Measurements from ENCODE around the gene MFSD11. TPM values are rescaled to one million over a fixed set of nuclear protein-coding genes. Genes with fewer than 3 reads are reported as not detected.

The MFSD11 gene
- total and polyA plus RNA-seq, 2 of the 8 experiments (the other 6 are each of a cell fraction or from before 2014, with no cell fraction given), result 17.7 to 19.8 TPM

- TF ChIP-seq, protein P1, sequence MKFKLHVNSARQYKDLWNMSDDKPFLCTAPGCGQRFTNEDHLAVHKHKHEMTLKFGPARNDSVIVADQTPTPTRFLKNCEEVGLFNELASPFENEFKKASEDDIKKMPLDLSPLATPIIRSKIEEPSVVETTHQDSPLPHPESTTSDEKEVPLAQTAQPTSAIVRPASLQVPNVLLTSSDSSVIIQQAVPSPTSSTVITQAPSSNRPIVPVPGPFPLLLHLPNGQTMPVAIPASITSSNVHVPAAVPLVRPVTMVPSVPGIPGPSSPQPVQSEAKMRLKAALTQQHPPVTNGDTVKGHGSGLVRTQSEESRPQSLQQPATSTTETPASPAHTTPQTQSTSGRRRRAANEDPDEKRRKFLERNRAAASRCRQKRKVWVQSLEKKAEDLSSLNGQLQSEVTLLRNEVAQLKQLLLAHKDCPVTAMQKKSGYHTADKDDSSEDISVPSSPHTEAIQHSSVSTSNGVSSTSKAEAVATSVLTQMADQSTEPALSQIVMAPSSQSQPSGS (IDR thresholded peaks at IDR 0.05; ENCODE audit: low read length), result no peak
- TF ChIP-seq JUND (IDR thresholded peaks at IDR 0.05; ENCODE audit: low read length) (no peak), SP4 (IDR thresholded peaks at IDR 0.05; ENCODE audit: low read length) (no peak), CEBPB (IDR thresholded peaks at IDR 0.05; ENCODE audit: low read depth, low read length) (no peak), EP300 (IDR thresholded peaks at IDR 0.05; ENCODE audit: borderline replicate concordance in 1 of 2, low read depth in 2 of 2, low read length in 2 of 2) (no peak), RFX5 (IDR thresholded peaks at IDR 0.05; ENCODE audit: borderline replicate concordance, low read depth, low read length) (no peak), BRCA1 (IDR thresholded peaks at IDR 0.05; ENCODE audit: low read depth, low read length) (no peak), ASH2L (IDR thresholded peaks at IDR 0.05; ENCODE audit: low read length) (peak; percentile 27), CBX8 (IDR thresholded peaks at IDR 0.05; ENCODE audit: borderline replicate concordance, low read depth, low read length) (no peak), KDM1A (IDR thresholded peaks at IDR 0.05; ENCODE audit: borderline replicate concordance, low read length) (0 out of 2 replicates have a peak, but pooled peaks have one; percentile 31), SAP30 (IDR thresholded peaks at IDR 0.05; ENCODE audit: insufficient read depth, insufficient replicate concordance, low read length) (no peak), PHF8 (conservative IDR thresholded peaks at IDR 0.05; ENCODE audit: low read depth, low read length) (no peak), CHD1 (IDR thresholded peaks at IDR 0.05; ENCODE audit: low read depth, low read length) (no peak)
- TF ChIP-seq, protein P2, sequence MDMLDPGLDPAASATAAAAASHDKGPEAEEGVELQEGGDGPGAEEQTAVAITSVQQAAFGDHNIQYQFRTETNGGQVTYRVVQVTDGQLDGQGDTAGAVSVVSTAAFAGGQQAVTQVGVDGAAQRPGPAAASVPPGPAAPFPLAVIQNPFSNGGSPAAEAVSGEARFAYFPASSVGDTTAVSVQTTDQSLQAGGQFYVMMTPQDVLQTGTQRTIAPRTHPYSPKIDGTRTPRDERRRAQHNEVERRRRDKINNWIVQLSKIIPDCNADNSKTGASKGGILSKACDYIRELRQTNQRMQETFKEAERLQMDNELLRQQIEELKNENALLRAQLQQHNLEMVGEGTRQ (IDR thresholded peaks at IDR 0.05; ENCODE audit: low read length), result no peak
- TF ChIP-seq, protein P3, sequence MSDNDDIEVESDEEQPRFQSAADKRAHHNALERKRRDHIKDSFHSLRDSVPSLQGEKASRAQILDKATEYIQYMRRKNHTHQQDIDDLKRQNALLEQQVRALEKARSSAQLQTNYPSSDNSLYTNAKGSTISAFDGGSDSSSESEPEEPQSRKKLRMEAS (IDR thresholded peaks at IDR 0.05), result no peak
Measured at GRCh38 chr17:76697702-76698465, 40.0 kb upstream of the MFSD11 start (continued).
